ENCODE results near the gene RPN1. TPM values are rescaled to one million over a fixed set of nuclear protein-coding genes. Genes with fewer than 3 reads are reported as not detected.

Gene RPN1
- total and polyA plus RNA-seq, 10 of the 15 experiments (the other 5 are each of a cell fraction or from before 2014, with no cell fraction given): 56.1 to 266 (median 157) TPM

GRCh38 chr3:128573160-128573559 is 77.5 kb downstream of the RPN1 start:
- Histone ChIP-seq H3K9me3 (replicated peaks; ENCODE audit: control insufficient read depth, insufficient read depth, low read length) (no peaks in the 10 kb centered on the region), H2AFZ (ENCODE audit: control insufficient read depth, low read depth, low read length) (no peak overlapping the region), H3K4me1 (ENCODE audit: control insufficient read depth, insufficient read depth, low read length) (peaks cover 6% of the 10 kb centered on the region), H3K27me3 (replicated peaks in 1 of 2; ENCODE audit: control insufficient read depth in 2 of 2, insufficient read depth in 2 of 2, low read length in 1 of 2) (no peaks in the 10 kb centered on the region; a peak in 2 of 4 replicates), H3K79me2 (ENCODE audit: control insufficient read depth, insufficient read depth, low read length) (no peaks in the 10 kb centered on the region), H3K4me3 (no peak overlapping the region), H3K27ac (ENCODE audit: control insufficient read depth, insufficient read depth) (no peak overlapping the region), H3K9ac (ENCODE audit: control insufficient read depth, insufficient read depth, low read length) (no peak overlapping the region), H4K20me1 (ENCODE audit: control insufficient read depth, insufficient read depth) (no peaks in the 10 kb centered on the region), H3K36me3 (ENCODE audit: control insufficient read depth in 2 of 2, insufficient read depth in 2 of 2, low read length in 1 of 2) (no peaks in the 10 kb centered on the region), H3K4me2 (ENCODE audit: control insufficient read depth, insufficient read depth) (no peak overlapping the region)
- WGBS (ENCODE audit: insufficient coverage, insufficient replicate concordance, low lambda C conversion rate, missing lambda C conversion rate): 0% methylated on average over 4 of the region's 6 CpGs
- DNase-seq (ENCODE audit: low read depth, low spot score): no peak
- no peak for FAIRE-seq
- RAD21 ChIA-PET (ENCODE audit: unreplicated experiment): no interaction called here
- in situ Hi-C loops (cut with MboI) (no loop called here), intact Hi-C loops (cut with micrococcal nuclease; ENCODE audit: unreplicated experiment) (no loop called here)
- TF ChIP-seq MYB (IDR thresholded peaks at IDR 0.05; ENCODE audit: borderline replicate concordance, low read depth, low read length): no peak
- TF ChIP-seq ZNF217 (IDR thresholded peaks at IDR 0.05): no peak
- no peak for TF ChIP-seq BMI1 (IDR thresholded peaks at IDR 0.05; ENCODE audit: borderline replicate concordance)
- no peak for TF ChIP-seq POLR2AphosphoS2 (IDR thresholded peaks at IDR 0.05; ENCODE audit: low read depth, low read length)
- no peak for TF ChIP-seq ZBTB33 (IDR thresholded peaks at IDR 0.05)
- ATAC-seq: no peak
- POLR2A ChIA-PET: interaction anchor here (0.7 kb wide), 1 partner anchor 12 kb away, joined by 3 read pairs; no protein-coding TSS in a partner anchor
- CTCF ChIA-PET: interaction anchor here (0.6 to 2.6 kb wide), 5 partner anchors 9 to 146 kb away, joined by 3 to 5 read pairs (median 5); no protein-coding TSS in a partner anchor
- SMC1A ChIA-PET (ENCODE audit: uncharacterized antibody, unreplicated experiment): interaction anchor here (1.0 kb wide), 1 partner anchor 9 kb away, joined by 3 read pairs; no protein-coding TSS in a partner anchor
- BruUV-seq (replicated peaks): no TSS peak

DNA sequence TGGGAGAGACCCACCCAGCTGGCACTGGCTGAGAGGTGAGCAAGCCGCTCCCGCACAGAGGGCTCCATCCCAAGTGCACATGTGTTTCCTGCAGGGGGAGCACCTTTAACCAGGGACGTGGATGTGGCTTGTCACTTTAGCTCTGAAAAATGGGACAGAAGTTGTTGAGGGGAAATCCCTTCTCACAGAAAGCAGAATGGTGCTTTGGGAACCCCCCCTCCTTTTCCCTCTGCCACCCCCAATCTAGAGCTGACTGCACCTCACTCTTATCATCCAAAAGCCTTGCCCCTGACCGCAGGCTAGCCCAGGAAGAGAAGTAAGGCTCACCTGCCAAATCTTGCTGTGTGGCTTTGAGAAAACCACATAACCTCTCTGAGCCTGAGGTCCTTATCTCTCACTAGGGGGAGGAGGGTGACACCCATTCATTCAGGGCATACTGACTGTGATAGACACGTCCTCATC is 77.9 kb downstream of the RPN1 start:
- no peak overlapping the region for H3K27ac ChIP-seq (ENCODE audit: control insufficient read depth, insufficient read depth)
- CTCF ChIA-PET: interaction anchor here (0.6 to 2.6 kb wide), 5 partner anchors 10 to 145 kb away, joined by 3 to 5 read pairs (median 5); no protein-coding TSS in a partner anchor
- BruUV-seq (replicated peaks): no TSS peak
- H3K4me3 ChIP-seq: no peak overlapping the region
- SMC1A ChIA-PET (ENCODE audit: uncharacterized antibody, unreplicated experiment): no interaction called here
- no peak overlapping the region for H3K9ac ChIP-seq (ENCODE audit: control insufficient read depth, insufficient read depth, low read length)
- no peaks in the 10 kb centered on the region for H3K9me3 ChIP-seq (replicated peaks; ENCODE audit: control insufficient read depth, insufficient read depth, low read length)
- H3K79me2 ChIP-seq (ENCODE audit: control insufficient read depth, insufficient read depth, low read length): no peaks in the 10 kb centered on the region
- RAD21 ChIA-PET (ENCODE audit: unreplicated experiment): no interaction called here
- WGBS (ENCODE audit: insufficient coverage, insufficient replicate concordance, low lambda C conversion rate, missing lambda C conversion rate): 5% methylated on average over 5 of the region's 5 CpGs
- DNase-seq (ENCODE audit: low read depth, low spot score): peak; percentile 27
- no peak for FAIRE-seq
- POLR2A ChIA-PET: no interaction called here
- H3K4me1 ChIP-seq (ENCODE audit: control insufficient read depth, insufficient read depth, low read length): peaks cover 6% of the 10 kb centered on the region
- ATAC-seq: peak; percentile 62
- no peaks in the 10 kb centered on the region for H4K20me1 ChIP-seq (ENCODE audit: control insufficient read depth, insufficient read depth)
- no peak overlapping the region for H2AFZ ChIP-seq (ENCODE audit: control insufficient read depth, low read depth, low read length)
- in situ Hi-C loops (cut with MboI): no loop called here
- 0 out of 2 replicates have a peak overlapping the region, but pooled peaks have one; percentile 4 for H3K4me2 ChIP-seq (ENCODE audit: control insufficient read depth, insufficient read depth)
- no peaks in the 10 kb centered on the region; a peak in 2 of 4 replicates for H3K27me3 ChIP-seq (replicated peaks in 1 of 2; ENCODE audit: control insufficient read depth in 2 of 2, insufficient read depth in 2 of 2, low read length in 1 of 2)
- H3K36me3 ChIP-seq (ENCODE audit: control insufficient read depth in 2 of 2, insufficient read depth in 2 of 2, low read length in 1 of 2): no peaks in the 10 kb centered on the region
- intact Hi-C loops (cut with micrococcal nuclease; ENCODE audit: unreplicated experiment): no loop called here
- TF ChIP-seq TBL1XR1 (IDR thresholded peaks at IDR 0.05; ENCODE audit: low read depth, low read length): no peak
- TF ChIP-seq CUX1 (IDR thresholded peaks at IDR 0.05; ENCODE audit: insufficient replicate concordance, low read depth, low read length): no peak
- TF ChIP-seq USF1 (IDR thresholded peaks at IDR 0.05; ENCODE audit: borderline replicate concordance, extremely low read length, insufficient read depth, low read depth, low read length): no peak
- TF ChIP-seq TCF7 (IDR thresholded peaks at IDR 0.05; ENCODE audit: borderline replicate concordance): no peak

All from GM12878 (cell line).